ENCODE results near the gene HOXB8.

GRCh38 chr17:48596000-48596734 lies 18.9 kb downstream of the HOXB8 start:
- no peak for TF ChIP-seq CTCF (IDR thresholded peaks at IDR 0.05; ENCODE audit: extremely low read depth in 1 of 2, insufficient read depth in 1 of 2, low read depth in 1 of 2, low read length in 2 of 2)
- TF ChIP-seq JUN (IDR thresholded peaks at IDR 0.05; ENCODE audit: borderline replicate concordance, insufficient read depth, insufficient read length, low read depth) = no peak
- TF ChIP-seq EZH2 (IDR thresholded peaks at IDR 0.05; ENCODE audit: borderline replicate concordance, low read depth, low read length, severe bottlenecking) = no peak
